IMR-90 (cell line): Measurements from ENCODE around the gene SH2D4B. TPM values are rescaled to one million over a fixed set of nuclear protein-coding genes. Genes with fewer than 3 reads are reported as not detected.

ENCODE experiments used
- ATAC-seq: fragments of 200-7000 bp; cut with Tn5 transposase; 2 replicates; pipeline ENCODE4 v1.9.1; 2020; ENCODE audit warnings: low read depth, mild to moderate bottlenecking, moderate library complexity
- BruUV-seq: library from RNA; stranded (reverse); fragments of 400-500 nt; replicated peaks from 2 replicates; lab custom pipeline; 2021; lab: Mats Ljungman, UMichigan
- CTCF ChIA-PET: fragments of 300-600 bp; formaldehyde crosslinking; extraction: SDS; loops from one replicate; lab custom pipeline; 2021; ENCODE audit warnings: antibody characterized with exemption; lab: Yijun Ruan, JAX
- POLR2A ChIA-PET: fragments of 300-600 bp; sonication (Branson Sonifier 250); formaldehyde crosslinking; loops from one replicate; lab custom pipeline; 2022; ENCODE audit warnings: antibody characterized with exemption; ENCODE audit not compliant: unreplicated experiment; lab: Charles Lee
- DNase-seq: peaks from one replicate; pipeline ENCODE4 v3.0.0; 2013
- H2AFZ ChIP-seq: replicated peaks from 2 replicates; pipeline ENCODE3; 2013; ENCODE audit warnings: low read length, mild to moderate bottlenecking; ENCODE audit not compliant: poor library complexity
- H2AK5ac ChIP-seq: 2 replicates; pipeline ENCODE4 v1.6.1; 2013; ENCODE audit warnings: low read depth, low read length, inconsistent platforms
- H2AK9ac ChIP-seq: replicated peaks from 2 replicates; pipeline ENCODE3; 2013; ENCODE audit warnings: mild to moderate bottlenecking, low read depth, low read length, moderate library complexity; ENCODE audit not compliant: poor library complexity
- H2BK120ac ChIP-seq: 2 replicates; pipeline ENCODE4 v1.6.1; 2013; ENCODE audit warnings: low read depth, low read length, inconsistent platforms
- H2BK15ac ChIP-seq: 3 replicates; pipeline ENCODE4 v1.6.1; 2013; ENCODE audit warnings: low read depth, low read length, inconsistent platforms
- H2BK20ac ChIP-seq: 2 replicates; pipeline ENCODE4 v1.6.1; 2013; ENCODE audit warnings: low read depth, mild to moderate bottlenecking, inconsistent platforms, low read length, moderate library complexity
- H2BK5ac ChIP-seq: 2 replicates; pipeline ENCODE4 v1.6.1; 2013; ENCODE audit warnings: mild to moderate bottlenecking, low read depth, low read length, inconsistent platforms; ENCODE audit not compliant: poor library complexity, severe bottlenecking
- H3K14ac ChIP-seq: replicated peaks from 2 replicates; pipeline ENCODE4 v1.6.1; 2013; ENCODE audit warnings: low read depth, low read length, inconsistent platforms
- H3K18ac ChIP-seq: 2 replicates; pipeline ENCODE4 v1.6.1; 2013; ENCODE audit warnings: low read depth, low read length, control low read depth
- H3K23ac ChIP-seq: 2 replicates; pipeline ENCODE4 v1.6.1; 2013; ENCODE audit warnings: low read depth, low read length, inconsistent platforms
- H3K27ac ChIP-seq: 2 replicates; pipeline ENCODE4 v1.5.1; 2013; ENCODE audit warnings: mild to moderate bottlenecking, control low read depth, low read length; ENCODE audit not compliant: insufficient read depth
- H3K27me3 ChIP-seq: 2 replicates; pipeline ENCODE4 v1.6.1; 2013; ENCODE audit warnings: low read length; ENCODE audit not compliant: control insufficient read depth, insufficient read depth
- H3K36me3 ChIP-seq: 2 replicates; pipeline ENCODE4 v1.6.1; 2013; ENCODE audit warnings: low read length, mixed read lengths; ENCODE audit not compliant: control insufficient read depth, insufficient read depth
- H3K4ac ChIP-seq: 2 replicates; pipeline ENCODE4 v1.6.1; 2013; ENCODE audit warnings: low read depth, low read length, inconsistent platforms
- H3K4me1 ChIP-seq: 2 replicates; pipeline ENCODE4 v1.6.1; 2013; ENCODE audit warnings: low read length, mixed read lengths; ENCODE audit not compliant: control insufficient read depth, insufficient read depth
- H3K4me2 ChIP-seq: 2 replicates; pipeline ENCODE4 v1.6.1; 2013; ENCODE audit warnings: low read depth, mild to moderate bottlenecking, control low read depth, low read length, moderate library complexity
- H3K4me3 ChIP-seq: 2 replicates; pipeline ENCODE4 v1.5.1; 2013; ENCODE audit warnings: low read depth, mild to moderate bottlenecking, control low read depth, low read length, moderate library complexity; ENCODE audit not compliant: insufficient read depth
- H3K56ac ChIP-seq: 2 replicates; pipeline ENCODE4 v1.6.1; 2013; ENCODE audit warnings: low read length, inconsistent platforms; ENCODE audit not compliant: insufficient read depth; ENCODE audit errors: extremely low read depth
- H3K79me1 ChIP-seq, 2 experiments: 2 replicates each; pipeline ENCODE4 v1.6.1; 2013; ENCODE audit warnings: low read length in 2 of 2, inconsistent platforms in 1 of 2, low read depth in 1 of 2
- H3K9ac ChIP-seq: 2 replicates; pipeline ENCODE4 v1.6.1; 2013; ENCODE audit warnings: low read depth, low read length, control low read depth
- H3K9me1 ChIP-seq: 2 replicates; pipeline ENCODE4 v1.6.1; 2013; ENCODE audit warnings: low read length, inconsistent platforms; ENCODE audit not compliant: insufficient read depth
- H3K9me3 ChIP-seq: 2 replicates; pipeline ENCODE4 v1.6.1; 2013; ENCODE audit warnings: low read length; ENCODE audit not compliant: control insufficient read depth, insufficient read depth
- H4K20me1 ChIP-seq: 2 replicates; pipeline ENCODE4 v1.6.1; 2013; ENCODE audit warnings: low read length, inconsistent platforms; ENCODE audit not compliant: insufficient read depth
- H4K5ac ChIP-seq: 2 replicates; pipeline ENCODE4 v1.6.1; 2013; ENCODE audit warnings: mild to moderate bottlenecking, low read depth, low read length, control low read depth
- H4K8ac ChIP-seq, 2 experiments: 2 replicates each; pipeline ENCODE4 v1.6.1; 2013; ENCODE audit warnings: low read depth in 2 of 2, low read length in 2 of 2, control low read depth in 1 of 2, inconsistent platforms in 1 of 2
- H4K91ac ChIP-seq: 2 replicates; pipeline ENCODE4 v1.6.1; 2013; ENCODE audit warnings: low read depth, low read length, inconsistent platforms; ENCODE audit not compliant: insufficient read depth
- FOS ChIP-seq: fragments of 150-350 bp; IDR thresholded peaks from 2 replicates; pipeline ENCODE4 v1.6.1; 2016; ENCODE audit warnings: low read depth, low read length
- RAD21 ChIP-seq: IDR thresholded peaks from 2 replicates; pipeline ENCODE4 v1.6.1; 2012; ENCODE audit warnings: low read length, improper control_type of control experiment
- RFX5 ChIP-seq: IDR thresholded peaks from 2 replicates; pipeline ENCODE4 v1.8.0; 2012; ENCODE audit warnings: low read depth, mild to moderate bottlenecking, low read length, moderate library complexity
- SMC3 ChIP-seq: fragments of 150-350 bp; IDR thresholded peaks from 2 replicates; pipeline ENCODE4 v1.6.1; 2016; ENCODE audit warnings: low read depth, mild to moderate bottlenecking, antibody characterized with exemption, low read length, moderate library complexity
- WGBS, 2 experiments: methylation state at CpG; one replicate each; pipeline versions ENCODE4 v1.1.5 to v1.1.7; 2013; ENCODE audit warnings: missing lambda C conversion rate in 2 of 2; ENCODE audit not compliant: insufficient read length in 1 of 2; ENCODE audit errors: extremely low coverage in 2 of 2; 5-methylcytosine and 5-hydroxymethylcytosine counted together
- dilution Hi-C: fragments of 300-500 bp; cut with HindIII; formaldehyde crosslinking; loops from one replicate; pipeline ENCODE4 v1.14.3; 2018; ENCODE audit warnings: low sequenced_read_pairs; ENCODE audit not compliant: unreplicated experiment
- in situ Hi-C: fragments of 300-500 bp; cut with MboI; formaldehyde crosslinking; loops from 3 replicates; pipeline ENCODE4 v1.14.3; 2019; ENCODE audit warnings: low sequenced_read_pairs, inconsistent platforms, mixed read lengths
- intact Hi-C: fragments of 100-400 bp; cut with micrococcal nuclease; formaldehyde crosslinking; loops from 2 replicates; pipeline ENCODE4 v1.10.0; 2022
- polyA plus RNA-seq, 3 experiments: library from polyadenylated mRNA; depleted of rRNA; stranded (reverse); fragments of >200 nt; gene quantifications; 2 replicates each; pipeline ENCODE4 v1.2.3, GENCODE V29; 2012; ENCODE audit warnings: low replicate concordance in 1 of 3
- total RNA-seq: library from RNA; depleted of rRNA; stranded (reverse); fragments of >200 nt; gene quantifications from 2 replicates; pipeline ENCODE4 v1.2.3, GENCODE V29; 2012

SH2D4B gene
- total and polyA plus RNA-seq, 2 of the 4 experiments (the other 2 are of a cell fraction), result not detected

- BruUV-seq, result no TSS peak
- intact Hi-C loops (no loop called here), in situ Hi-C loops (no loop called here), dilution Hi-C loops (no loop called here)
- Histone ChIP-seq H3K56ac (no peak overlapping the region), H3K9me3 (no peaks in the 10 kb centered on the region), H3K79me1 (no peaks in the 10 kb centered on the region), H3K36me3 (no peaks in the 10 kb centered on the region), H2BK120ac (no peak overlapping the region), H2BK20ac (no peak overlapping the region), H3K14ac (no peak overlapping the region), H3K27ac (no peak overlapping the region), H2AFZ (no peak overlapping the region), H4K20me1 (no peaks in the 10 kb centered on the region), H2BK5ac (no peak overlapping the region), H3K4me2 (no peak overlapping the region), H4K8ac (no peak overlapping the region), H3K4me3 (no peak overlapping the region), H3K4ac (no peak overlapping the region), H3K9me1 (no peaks in the 10 kb centered on the region), H3K23ac (no peak overlapping the region), H3K9ac (no peak overlapping the region), H4K91ac (no peak overlapping the region), H4K5ac (no peak overlapping the region), H2AK5ac (no peak overlapping the region), H3K18ac (no peak overlapping the region), H2AK9ac (no peak overlapping the region), H3K27me3 (peaks cover 5% of the 10 kb centered on the region), H3K4me1 (no peaks in the 10 kb centered on the region), H2BK15ac (no peak overlapping the region)
- WGBS, 2 experiments, result no CpG with 5 or more reads among the region's 5 CpGs
- no peak for TF ChIP-seq RAD21
- TF ChIP-seq FOS, result no peak
- TF ChIP-seq SMC3, result no peak
- no peak for TF ChIP-seq RFX5
- ChIA-PET CTCF (no interaction called here), POLR2A (no interaction called here)
- DNase-seq (no peak), ATAC-seq (no peak)
Observed at GRCh38 chr10:80555415-80555814, 17.7 kb downstream of the SH2D4B start.
